Measurements from ENCODE around the gene RFX1.

DNA sequence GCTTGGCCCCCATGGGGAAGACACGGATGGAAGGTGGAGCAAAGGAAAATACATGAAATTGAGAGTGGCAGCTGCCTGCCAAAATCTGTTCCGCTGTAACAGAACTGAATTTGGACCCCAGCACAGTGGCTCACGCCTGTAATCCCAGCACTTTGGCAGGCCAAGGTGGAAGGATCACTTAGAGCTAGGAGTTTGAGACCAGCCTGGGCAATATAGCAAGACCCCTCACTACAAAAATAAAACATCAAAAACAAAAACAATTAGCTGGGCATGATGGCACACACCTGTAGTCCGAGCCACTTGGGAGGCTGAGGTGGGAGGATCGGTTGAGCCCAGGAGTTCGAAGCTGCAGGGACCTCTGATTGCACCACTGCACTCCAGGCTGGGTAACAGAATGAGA, 46.4 kb upstream of the RFX1 start:
- TF ChIP-seq, protein P1, sequence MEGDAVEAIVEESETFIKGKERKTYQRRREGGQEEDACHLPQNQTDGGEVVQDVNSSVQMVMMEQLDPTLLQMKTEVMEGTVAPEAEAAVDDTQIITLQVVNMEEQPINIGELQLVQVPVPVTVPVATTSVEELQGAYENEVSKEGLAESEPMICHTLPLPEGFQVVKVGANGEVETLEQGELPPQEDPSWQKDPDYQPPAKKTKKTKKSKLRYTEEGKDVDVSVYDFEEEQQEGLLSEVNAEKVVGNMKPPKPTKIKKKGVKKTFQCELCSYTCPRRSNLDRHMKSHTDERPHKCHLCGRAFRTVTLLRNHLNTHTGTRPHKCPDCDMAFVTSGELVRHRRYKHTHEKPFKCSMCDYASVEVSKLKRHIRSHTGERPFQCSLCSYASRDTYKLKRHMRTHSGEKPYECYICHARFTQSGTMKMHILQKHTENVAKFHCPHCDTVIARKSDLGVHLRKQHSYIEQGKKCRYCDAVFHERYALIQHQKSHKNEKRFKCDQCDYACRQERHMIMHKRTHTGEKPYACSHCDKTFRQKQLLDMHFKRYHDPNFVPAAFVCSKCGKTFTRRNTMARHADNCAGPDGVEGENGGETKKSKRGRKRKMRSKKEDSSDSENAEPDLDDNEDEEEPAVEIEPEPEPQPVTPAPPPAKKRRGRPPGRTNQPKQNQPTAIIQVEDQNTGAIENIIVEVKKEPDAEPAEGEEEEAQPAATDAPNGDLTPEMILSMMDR (conservative IDR thresholded peaks at IDR 0.05): no peak
- no peak for TF ChIP-seq EZH2 (IDR thresholded peaks at IDR 0.05; ENCODE audit: low read depth)

Measured in PC-9 (cell line).